Brain microvascular endothelial cell (primary cell): Measurements from ENCODE around the gene ADCY4.

Experiments used
- DNase-seq: peaks from one replicate; pipeline ENCODE4 v3.0.0-alpha.2; 2020
- H3K27ac ChIP-seq: fragments of 250-450 bp; sonication (Bioruptor Pico); 2 replicates; pipeline ENCODE4 v1.5.1; 2020; ENCODE audit warnings: mild to moderate bottlenecking, moderate library complexity
- H3K27me3 ChIP-seq: fragments of 250-450 bp; sonication (Bioruptor Pico); replicated peaks from 2 replicates; pipeline ENCODE4 v1.5.1; 2020; ENCODE audit warnings: mild to moderate bottlenecking
- H3K36me3 ChIP-seq: fragments of 250-450 bp; sonication (Bioruptor Pico); replicated peaks from 2 replicates; pipeline ENCODE4 v1.5.1; 2020; ENCODE audit warnings: mild to moderate bottlenecking
- H3K4me3 ChIP-seq: 2 replicates; pipeline ENCODE4 v1.5.1; 2011; ENCODE audit warnings: low read depth, mild to moderate bottlenecking, control low read depth, low read length, moderate library complexity
- CTCF ChIP-seq: IDR thresholded peaks from 2 replicates; pipeline ENCODE4 v1.5.1; 2011; ENCODE audit warnings: low read depth, mild to moderate bottlenecking, moderate library complexity, low read length, control low read depth, inconsistent platforms; ENCODE audit errors: missing control alignments
- in situ Hi-C: cut with HindIII; loops from 2 replicates; pipeline ENCODE4 v1.10.0; 2017; ENCODE audit warnings: low sequenced_read_pairs, low pct_ligation_motif_present

ADCY4 gene

GRCh38 chr14:24277071-24277470 is 57.8 kb downstream of the ADCY4 start:
- no peak for DNase-seq
- Histone ChIP-seq H3K27ac (no peak overlapping the region), H3K4me3 (no peak overlapping the region), H3K27me3 (no peaks in the 10 kb centered on the region), H3K36me3 (no peaks in the 10 kb centered on the region)
- in situ Hi-C loops, result no loop called here
- TF ChIP-seq CTCF, result no peak

- in situ Hi-C loops, result no loop called here
- Histone ChIP-seq H3K27me3 (no peaks in the 10 kb centered on the region), H3K36me3 (no peaks in the 10 kb centered on the region), H3K27ac (no peak overlapping the region), H3K4me3 (no peak overlapping the region)
- no peak for TF ChIP-seq CTCF
- DNase-seq, result no peak
These were observed 60.7 kb downstream of the ADCY4 start for GRCh38 chr14:24274101-24274543.

- H3K36me3 ChIP-seq, result no peaks in the 10 kb centered on the region
- no peak for DNase-seq
- H3K27ac ChIP-seq, result no peak overlapping the region
- H3K4me3 ChIP-seq, result no peak overlapping the region
- TF ChIP-seq CTCF, result peak; percentile 28
- in situ Hi-C loops, result no loop called here
- H3K27me3 ChIP-seq, result no peaks in the 10 kb centered on the region
These were observed 61.4 kb downstream of the ADCY4 start for GRCh38 chr14:24273422-24273998.

GRCh38 chr14:24272467-24272866 is 62.4 kb downstream of the ADCY4 start:
- Histone ChIP-seq H3K4me3 (no peak overlapping the region), H3K27ac (no peak overlapping the region), H3K36me3 (peaks cover 4% of the 10 kb centered on the region), H3K27me3 (no peaks in the 10 kb centered on the region)
- DNase-seq, result no peak
- in situ Hi-C loops, result no loop called here
- no peak for TF ChIP-seq CTCF

GRCh38 chr14:24271834-24272263 is 63.0 kb downstream of the ADCY4 start:
- Histone ChIP-seq H3K4me3 (peak overlapping the region; percentile 93), H3K36me3 (peaks cover 8% of the 10 kb centered on the region), H3K27me3 (no peaks in the 10 kb centered on the region), H3K27ac (no peak overlapping the region)
- DNase-seq, result no peak
- no peak for TF ChIP-seq CTCF
- in situ Hi-C loops, result no loop called here
